NCI-H345 (cell line): ENCODE measurements around the gene C11orf21.

ENCODE experiments used
- DNase-seq: peaks from one replicate; lab custom pipeline; 2025; lab: John Stamatoyannopoulos, UW

Gene C11orf21

DNA sequence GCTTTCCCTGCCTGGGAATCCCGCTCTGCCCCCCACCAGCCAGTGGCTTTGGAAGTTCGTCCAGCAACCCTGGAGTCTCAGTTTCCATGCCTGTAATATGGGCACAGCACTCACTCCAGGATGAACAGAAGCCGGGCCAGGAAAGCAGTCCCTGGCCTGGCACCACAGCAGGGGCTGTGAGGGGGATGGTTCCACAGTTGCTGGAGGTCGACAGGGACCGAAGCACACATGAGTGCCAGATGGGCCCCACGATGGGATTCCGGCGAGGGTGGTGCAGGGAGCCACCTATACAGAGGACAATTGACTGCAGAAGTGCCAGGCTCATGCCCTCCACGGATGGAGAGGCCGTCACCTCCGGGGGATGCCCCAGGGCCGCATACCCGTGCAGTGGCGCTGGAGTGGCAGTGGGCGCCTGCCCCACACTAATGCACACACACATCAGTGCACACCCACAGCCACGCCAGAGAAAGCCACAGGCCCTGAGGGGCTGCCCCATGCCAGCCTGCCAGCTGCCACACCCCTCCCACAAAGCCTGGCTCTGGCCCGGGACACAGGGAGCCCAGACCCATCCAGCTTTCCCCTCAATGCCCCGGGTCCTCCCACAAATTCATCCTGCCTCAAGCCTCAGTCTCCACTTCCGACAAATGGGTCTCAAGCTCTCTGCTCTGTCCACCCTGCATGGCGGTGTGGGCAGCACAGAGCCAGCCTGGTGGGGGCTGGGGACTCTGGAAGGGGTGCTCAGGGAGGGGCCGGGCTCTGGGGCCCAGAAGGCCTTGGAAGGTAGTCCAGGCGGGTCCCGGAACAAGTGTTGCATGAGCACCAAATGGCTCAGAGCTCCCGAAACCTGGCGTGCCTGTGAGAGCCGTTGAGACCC is 41.0 kb downstream of the C11orf21 start:
- DNase-seq, result no peak

DNA sequence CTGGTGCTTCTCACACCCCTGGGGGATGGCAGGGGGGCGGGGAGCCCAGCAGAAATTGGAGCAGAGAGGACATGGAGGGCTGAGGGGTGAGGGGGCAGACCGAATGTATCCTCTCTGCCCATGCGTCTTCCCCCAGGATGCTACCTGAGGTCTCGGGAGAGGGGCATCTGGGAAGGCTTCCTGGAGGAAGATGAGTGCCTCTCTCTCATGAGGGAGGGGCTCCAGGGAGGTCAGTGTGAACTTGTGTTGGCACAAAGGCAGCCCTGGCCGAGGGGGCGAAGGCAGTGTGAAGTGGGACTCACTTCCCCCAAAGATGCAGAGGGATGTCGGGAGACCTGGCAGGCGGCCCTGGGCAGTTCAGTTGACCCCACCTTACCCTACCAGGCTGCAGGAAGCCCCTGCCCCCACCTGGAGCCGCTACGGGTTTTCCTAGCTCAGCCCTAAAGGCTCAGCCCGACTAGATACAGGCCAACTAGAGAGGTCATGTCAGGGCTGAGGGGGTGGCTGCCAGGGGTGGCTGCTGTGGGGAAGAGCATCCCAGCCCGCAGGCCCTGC is 41.7 kb downstream of the C11orf21 start:
- DNase-seq, result no peak

GRCh38 chr11:2259466-2259830 is 42.3 kb downstream of the C11orf21 start:
- DNase-seq, result no peak

GRCh38 chr11:2258501-2259465 is 42.9 kb downstream of the C11orf21 start:
- no peak for DNase-seq

- DNase-seq, result no peak
Observed at GRCh38 chr11:2256951-2257700, 44.6 kb downstream of the C11orf21 start.

- no peak for DNase-seq
Observed at GRCh38 chr11:2256293-2256913, 45.3 kb downstream of the C11orf21 start.

DNA sequence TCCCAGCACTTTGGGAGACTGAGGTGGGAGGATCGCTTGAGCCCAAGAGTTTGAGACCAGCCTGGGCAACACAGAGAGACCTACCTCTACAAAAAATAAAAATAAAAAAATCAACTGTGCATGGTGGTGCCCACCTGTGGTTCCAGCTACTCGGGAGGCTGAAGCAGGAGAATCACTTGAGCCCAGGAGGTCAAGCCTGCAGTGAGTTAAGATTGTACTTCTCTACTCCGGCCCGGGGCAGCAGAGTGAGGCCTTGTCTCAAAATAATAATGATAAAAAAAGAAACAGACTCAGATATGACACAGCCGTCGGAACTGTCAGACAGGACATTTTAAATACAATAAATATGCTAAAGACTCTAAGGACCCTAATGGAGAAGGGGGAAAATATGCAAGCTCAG is 49.7 kb downstream of the C11orf21 start:
- DNase-seq, result no peak

- DNase-seq, result no peak
Observed at GRCh38 chr11:2251138-2251537, 50.6 kb downstream of the C11orf21 start.

GRCh38 chr11:2250485-2250884 is 51.2 kb downstream of the C11orf21 start:
- DNase-seq, result no peak

GRCh38 chr11:2250041-2250440 is 51.7 kb downstream of the C11orf21 start:
- no peak for DNase-seq

DNA sequence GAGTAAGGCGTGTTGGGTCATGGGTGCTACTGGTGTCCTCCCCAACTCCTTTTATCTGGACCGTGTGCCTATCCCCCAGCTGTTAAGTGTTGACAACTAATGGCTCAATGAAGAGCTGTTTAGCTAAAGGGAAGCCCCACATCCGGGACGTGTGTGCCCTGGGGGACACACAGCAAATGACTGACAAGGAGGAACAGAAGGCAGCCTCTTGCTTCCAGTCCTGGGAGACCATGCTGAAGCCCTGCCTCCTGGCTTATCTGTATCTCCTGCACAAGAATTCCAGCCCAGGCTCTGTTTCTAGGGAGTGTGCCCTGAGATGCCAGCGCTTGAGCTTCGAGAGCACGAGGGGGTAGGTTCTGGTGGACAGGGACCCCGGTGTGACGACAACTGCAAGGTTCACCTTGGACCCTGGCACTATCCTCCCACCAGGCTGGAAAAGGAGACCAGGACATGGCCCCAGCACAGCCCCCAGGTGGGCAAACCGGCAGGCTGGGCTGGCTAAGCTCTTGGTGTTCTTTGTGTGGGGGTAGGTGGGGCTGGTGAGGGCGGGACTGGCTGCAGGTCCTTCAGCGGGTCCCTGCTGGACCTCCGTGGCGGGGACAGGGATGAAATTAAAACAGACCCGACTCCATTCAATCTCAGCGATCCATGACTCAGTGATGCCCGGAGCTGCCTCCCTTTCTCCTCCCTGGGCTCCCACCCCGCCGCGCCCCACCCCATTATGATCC is 52.4 kb downstream of the C11orf21 start:
- no peak for DNase-seq

DNA sequence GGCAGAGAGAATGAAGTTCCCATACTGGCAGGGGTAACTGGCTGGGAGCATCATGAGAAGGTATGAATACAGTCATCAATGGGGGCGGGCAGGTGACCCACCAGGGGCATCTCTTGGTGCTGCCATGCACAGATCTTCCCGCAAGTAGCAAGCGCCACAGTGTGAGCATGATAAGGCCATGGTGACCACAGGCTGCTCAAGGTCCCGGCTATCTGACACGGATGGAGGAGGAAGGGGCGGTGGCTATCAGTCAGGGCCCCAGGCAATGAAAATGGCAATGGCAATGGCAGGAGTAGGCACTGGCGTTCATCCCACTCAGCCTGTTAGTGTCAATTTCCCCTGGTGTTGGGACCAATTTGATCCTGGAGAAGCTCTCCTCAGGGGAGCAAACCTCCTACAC is 53.0 kb downstream of the C11orf21 start:
- no peak for DNase-seq

GRCh38 chr11:2248242-2248641 is 53.5 kb downstream of the C11orf21 start:
- DNase-seq, result no peak

- DNase-seq, result no peak
Observed at GRCh38 chr11:2247496-2247895, 54.2 kb downstream of the C11orf21 start.
